Measurements from ENCODE around the gene ATN1. TPM values are rescaled to one million over a fixed set of nuclear protein-coding genes. Genes with fewer than 3 reads are reported as not detected.
A peak's percentile ranks its signal among the peaks of the same experiment; 100 is the strongest.
"Not testable (repeated sequence)": the region's sequence is repeated elsewhere in the genome, so short reads cannot be mapped to it uniquely, and the experiment has no call there.

Gene ATN1
- total RNA-seq, 1 donor from 2014 or later = 11.3 TPM

DNA sequence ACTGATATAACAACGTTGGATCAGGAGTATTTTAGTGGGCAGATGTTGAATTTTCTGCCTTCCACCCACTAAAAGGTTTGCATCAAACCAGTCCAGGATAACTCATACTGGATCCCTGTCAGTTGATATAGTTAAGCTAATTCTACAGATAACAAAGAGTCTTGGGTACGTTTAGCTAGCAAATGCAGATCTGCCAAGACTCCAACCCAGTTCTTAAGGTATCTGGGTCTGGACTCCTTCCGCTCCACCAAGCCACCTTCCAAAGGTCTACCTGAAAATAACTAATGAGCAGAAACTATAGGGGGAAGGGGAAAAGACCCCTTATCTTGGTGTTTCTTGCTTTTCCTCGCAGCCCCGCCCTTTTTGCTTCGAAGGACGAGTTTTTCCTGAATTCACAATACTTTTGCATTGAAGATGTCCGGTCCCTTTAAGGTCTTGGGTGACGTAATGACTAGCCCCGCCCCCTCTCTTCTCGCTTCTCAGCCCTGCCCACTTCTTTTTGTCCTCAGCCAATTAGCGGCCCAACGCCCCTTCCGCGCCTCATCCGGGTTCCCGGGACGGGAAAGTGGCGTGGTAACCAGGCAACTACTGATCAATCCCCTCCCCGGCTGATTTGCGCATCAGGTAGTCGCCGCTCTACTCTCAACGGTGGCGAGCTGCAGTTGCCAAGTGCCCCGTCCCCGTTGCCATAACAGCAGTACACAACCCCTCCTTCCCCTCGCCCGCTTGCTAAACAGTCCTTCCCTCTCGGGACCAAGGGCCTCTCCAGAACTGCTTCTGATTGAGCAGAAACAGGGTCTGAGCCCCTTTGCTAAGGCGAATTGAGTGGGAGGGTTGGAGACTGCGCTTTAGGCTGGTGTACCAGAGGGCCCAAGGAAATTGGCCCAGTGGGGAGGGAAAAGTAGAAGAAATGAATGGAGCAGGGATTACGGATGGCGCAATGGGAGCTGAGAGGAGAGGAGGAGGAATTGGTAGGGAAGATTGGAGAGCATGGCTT, 23.2 kb upstream of the ATN1 start, which contains the start of gene LRRC23:
LRRC23 (plus strand) TSS at position 543 of the 997 bp plus-strand sequence. CDS start 812 bp downstream, outside the sequence.
- peak; percentile 95 for DNase-seq (ENCODE audit: low read depth)

DNA sequence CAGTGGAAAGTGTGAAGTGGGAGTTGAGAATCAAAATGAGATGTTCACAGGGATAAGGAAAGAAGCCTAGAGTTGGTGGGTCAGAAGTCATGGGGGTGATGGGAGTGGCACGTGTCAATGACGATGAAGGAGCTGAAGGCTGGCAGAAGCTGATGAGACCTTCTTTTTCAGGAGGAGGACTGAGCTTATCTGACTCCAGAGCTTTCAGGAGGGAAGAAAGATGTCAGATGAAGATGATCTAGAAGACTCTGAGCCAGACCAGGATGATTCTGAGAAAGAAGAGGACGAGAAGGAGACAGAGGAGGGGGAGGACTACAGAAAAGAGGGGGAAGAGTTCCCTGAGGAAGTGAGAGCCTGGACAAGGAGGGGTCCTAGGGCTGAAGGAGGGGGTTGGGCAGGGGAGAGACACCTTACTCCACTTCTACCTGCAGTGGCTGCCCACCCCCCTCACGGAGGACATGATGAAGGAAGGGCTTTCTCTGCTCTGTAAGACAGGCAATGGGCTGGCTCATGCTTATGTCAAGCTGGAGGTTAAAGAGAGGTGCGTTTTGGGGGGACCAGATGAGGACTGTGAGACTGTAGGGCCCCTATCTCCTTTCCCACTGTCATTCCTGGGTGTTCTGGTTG, 22.2 kb upstream of the ATN1 start:
- no peak for DNase-seq (ENCODE audit: low read depth)

DNA sequence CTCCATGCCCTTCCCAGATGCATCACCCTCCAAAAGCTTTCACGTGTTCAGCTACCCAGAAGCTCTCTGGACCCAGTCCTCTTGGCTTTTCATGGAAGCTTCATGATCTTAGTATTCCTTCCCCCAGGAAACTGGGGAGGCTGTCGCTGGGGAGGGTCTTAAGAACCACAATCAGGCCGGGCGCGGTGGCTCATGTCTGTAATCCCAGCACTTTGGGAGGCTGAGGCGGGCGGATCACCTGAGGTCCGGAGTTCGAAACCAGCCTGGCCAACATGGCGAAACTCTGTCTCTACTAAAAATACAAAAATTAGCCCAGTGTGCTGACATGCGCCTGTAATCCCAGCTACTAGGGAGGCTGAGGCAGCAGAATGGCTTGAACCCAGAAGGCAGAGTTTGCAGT, 19.6 kb upstream of the ATN1 start:
- not testable (repeated sequence) for DNase-seq (ENCODE audit: low read depth)

DNA sequence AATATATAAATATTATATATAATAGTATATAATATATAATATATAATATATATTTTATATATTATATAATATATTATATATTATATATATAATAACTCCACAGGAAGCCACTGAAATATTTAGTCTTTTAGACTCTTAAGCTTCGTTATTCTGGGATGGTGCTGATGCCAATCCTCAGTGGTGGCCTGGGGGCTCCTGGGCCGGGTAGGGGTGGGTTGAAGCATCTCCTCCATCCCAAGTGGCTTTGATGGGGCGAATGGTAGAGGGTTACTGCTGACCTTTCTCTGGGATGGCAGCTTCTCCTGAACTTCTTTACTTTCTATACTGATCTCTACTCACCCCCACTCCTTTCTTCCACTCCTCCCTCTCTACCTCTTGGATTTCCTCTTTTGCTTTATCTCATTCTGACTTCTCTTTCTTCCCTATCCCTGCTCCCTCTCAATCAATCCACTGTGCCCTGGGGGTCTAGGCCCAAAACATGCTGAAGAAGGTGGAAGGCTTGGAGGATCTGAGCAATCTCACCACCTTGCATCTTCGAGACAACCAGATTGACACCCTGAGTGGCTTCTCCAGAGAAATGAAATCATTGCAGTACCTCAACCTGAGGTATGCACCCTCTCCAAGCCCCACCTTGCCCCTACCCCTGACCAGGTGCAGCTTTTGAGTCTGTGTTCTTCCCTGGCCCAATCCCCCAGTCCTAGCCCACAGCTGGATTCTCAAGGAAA, 18.2 kb upstream of the ATN1 start:
- no peak for DNase-seq (ENCODE audit: low read depth)

DNA sequence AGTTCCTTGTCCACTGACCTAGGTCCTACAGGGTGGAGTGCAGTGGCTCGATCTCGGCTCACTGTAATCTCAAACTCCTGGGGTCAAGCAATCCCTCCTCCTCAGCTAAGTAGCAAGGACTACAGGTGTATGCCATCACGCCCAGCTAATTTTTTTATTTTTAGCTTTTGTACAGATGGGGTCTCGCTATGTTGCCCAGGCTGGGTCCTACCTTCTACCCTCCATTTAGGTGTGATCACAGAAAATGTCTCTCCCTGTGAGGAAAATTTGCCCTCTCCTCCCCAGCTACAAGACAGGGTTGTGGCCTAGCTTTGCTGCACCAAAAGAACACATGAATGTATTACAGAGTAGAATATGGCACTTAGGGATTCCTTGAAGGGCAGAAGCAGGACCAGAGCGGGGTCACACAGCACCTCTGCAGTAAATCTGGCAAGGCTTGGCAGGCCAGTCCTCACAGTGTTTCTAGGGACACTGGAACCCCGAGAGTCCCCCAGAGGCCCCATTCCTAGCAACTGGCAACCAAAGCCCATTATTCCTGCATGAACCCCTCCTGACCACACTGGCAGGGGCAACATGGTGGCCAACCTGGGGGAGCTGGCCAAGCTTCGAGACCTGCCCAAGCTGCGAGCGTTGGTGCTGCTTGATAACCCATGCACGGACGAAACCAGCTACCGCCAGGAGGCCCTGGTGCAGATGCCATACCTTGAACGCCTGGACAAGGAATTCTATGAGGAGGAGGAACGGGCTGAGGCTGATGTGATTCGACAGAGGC, 15.4 kb upstream of the ATN1 start:
- no peak for DNase-seq (ENCODE audit: low read depth)

DNA sequence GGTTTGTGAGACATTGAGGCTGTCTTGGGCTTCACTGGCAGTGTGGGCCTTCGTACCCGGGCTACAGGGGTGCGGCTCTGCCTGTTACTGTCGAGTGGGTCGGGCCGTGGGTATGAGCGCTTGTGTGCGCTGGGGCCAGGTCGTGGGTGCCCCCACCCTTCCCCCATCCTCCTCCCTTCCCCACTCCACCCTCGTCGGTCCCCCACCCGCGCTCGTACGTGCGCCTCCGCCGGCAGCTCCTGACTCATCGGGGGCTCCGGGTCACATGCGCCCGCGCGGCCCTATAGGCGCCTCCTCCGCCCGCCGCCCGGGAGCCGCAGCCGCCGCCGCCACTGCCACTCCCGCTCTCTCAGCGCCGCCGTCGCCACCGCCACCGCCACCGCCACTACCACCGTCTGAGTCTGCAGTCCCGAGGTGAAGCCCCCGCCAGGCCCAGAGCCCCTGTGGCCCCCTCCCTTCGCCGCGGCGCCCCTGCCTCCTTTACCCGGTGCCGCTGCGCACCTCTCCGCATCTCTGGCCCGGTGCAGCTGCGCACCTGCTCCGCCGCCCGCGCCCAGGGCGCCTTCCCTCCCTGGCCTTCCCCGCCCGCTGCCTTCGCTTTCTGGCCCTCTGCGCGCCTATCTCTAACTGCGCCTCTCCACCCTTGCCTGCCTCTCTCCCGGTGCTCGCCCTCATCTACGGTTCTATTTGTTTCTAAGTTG, 13.4 kb upstream of the ATN1 start, which contains the start of gene ENO2:
ENO2 (plus strand) TSS at position 335 of the 701 bp plus-strand sequence. CDS start 1,253 bp downstream, outside the sequence.
- peak; percentile 66 for DNase-seq (ENCODE audit: low read depth)

DNA sequence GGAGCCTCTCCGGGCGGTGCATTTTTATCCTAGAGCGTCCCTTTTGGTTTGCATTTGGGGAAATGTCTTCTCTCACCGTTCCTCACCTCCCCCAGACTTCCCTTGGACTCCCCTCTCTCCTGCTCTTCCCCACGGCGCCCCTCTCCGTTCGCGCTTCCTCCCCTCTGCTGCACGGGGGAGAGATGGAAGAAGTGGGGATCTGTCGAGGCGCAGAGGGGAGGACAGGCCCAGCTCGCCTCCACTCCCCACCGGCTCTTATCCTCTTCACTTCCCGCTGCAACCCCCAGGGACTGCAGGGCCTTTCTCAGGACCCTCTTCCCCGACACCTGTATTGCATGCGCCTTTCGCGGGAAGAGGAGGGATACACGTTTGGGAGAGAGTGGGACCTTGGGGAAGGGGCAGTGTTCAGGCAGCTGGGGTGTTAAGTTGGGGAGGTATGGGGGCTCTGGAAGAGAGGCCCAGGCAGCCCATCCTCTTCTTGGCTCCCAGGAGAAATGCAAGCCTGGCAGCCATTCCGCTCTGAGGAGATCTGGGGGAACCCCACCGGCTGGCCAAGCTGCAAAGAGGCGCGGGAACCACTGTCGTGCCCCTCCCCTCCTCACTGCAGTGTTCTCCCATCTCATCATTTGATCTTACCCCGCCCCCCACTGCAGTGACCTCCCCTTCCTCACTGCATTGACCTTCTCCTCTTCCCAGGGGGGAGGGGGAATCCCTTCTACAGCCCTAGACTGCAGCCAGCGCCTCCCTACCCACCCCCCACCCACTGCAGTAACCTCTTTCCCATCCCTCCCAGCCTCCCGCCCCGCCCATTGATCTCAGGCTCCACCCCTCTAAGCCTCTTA, 12.6 kb upstream of the ATN1 start:
- no peak for DNase-seq (ENCODE audit: low read depth)

DNA sequence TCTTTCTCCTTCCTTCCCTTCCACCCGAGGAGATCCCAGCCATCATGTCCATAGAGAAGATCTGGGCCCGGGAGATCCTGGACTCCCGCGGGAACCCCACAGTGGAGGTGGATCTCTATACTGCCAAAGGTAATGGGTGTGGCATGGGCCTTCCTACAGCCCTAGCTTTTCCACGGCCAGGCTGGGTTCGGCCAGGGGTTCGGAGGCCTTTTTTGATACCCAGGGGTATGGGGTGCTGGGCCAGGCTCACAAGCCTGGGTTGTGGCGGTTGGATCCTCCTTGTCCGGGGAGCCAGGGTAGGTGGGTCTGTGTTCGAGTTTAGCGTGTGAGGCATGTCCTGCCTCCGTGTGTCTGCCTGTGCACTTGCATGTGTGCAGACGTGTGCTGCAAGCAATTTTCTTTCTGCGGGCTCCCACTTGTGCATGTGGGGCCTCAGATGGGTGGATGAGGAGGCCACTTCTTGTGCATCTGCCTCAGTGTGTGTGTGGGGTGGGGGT, 11.9 kb upstream of the ATN1 start:
- DNase-seq (ENCODE audit: low read depth) = no peak

DNA sequence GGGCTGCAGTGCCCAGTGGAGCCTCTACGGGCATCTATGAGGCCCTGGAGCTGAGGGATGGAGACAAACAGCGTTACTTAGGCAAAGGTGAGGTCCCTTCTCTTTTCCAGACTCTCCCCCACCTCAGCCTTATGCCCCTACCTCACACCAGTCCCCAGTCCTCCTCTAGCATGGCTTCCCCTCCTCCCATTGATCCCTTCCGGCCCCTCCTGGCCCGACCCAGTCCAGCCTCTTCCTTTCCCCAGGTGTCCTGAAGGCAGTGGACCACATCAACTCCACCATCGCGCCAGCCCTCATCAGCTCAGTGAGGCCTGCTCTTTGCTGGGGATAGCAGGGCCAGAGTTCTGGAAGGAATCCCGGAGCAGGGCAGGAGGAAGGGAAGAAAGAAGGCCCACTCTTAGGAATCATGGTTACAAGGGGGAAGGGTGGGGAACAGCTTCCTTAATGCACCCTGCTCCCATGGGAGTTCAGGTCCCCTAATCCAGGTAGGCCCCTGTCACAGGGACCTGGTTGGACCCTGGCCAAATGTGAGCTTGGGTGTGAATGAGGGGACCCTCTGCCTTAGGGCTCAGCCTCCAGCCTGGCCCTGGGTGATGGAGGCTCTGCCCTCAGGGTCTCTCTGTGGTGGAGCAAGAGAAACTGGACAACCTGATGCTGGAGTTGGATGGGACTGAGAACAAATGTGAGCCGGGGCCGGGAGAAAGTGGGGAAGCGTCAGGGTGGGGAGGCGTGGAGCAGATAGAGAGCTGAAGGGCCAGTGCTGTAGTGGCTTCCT, 11.1 kb upstream of the ATN1 start:
- no peak for DNase-seq (ENCODE audit: low read depth)

DNA sequence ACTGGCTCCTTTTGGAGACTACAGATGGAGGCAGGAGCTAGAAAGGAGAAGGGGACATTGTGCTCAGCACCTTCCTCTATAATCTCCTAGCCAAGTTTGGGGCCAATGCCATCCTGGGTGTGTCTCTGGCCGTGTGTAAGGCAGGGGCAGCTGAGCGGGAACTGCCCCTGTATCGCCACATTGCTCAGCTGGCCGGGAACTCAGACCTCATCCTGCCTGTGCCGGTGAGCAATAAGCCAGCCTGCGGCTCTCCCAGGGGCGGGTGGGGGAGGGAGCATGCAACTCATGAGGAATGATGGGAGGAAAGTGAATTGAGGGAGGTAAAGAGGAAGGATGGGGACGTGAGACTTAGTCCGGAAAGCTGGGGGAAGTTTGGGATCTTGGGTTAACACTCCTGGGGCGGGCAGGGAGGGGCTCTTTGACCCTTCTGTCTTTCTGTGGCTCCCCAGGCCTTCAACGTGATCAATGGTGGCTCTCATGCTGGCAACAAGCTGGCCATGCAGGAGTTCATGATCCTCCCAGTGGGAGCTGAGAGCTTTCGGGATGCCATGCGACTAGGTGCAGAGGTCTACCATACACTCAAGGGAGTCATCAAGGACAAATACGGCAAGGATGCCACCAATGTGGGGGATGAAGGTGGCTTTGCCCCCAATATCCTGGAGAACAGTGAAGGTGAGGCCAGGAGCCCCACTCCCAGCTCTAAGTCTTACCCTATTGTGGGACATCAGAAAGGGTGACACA, 10.1 kb upstream of the ATN1 start:
- peak; percentile 42 for DNase-seq (ENCODE audit: low read depth)

DNA sequence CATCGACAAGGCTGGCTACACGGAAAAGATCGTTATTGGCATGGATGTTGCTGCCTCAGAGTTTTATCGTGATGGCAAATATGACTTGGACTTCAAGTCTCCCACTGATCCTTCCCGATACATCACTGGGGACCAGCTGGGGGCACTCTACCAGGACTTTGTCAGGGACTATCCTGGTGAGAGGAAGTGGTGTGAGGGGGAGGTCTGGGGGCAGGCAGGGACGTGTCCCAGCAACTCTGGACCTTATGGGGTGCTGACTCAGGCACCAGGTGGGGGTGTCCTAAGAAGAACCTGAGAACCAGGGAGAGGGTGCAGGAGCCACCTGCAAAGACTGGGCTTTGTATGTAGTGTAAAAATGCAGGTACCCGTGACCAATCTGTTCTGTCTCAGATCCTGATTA, 8.2 kb upstream of the ATN1 start:
- DNase-seq (ENCODE audit: low read depth) = no peak

DNA sequence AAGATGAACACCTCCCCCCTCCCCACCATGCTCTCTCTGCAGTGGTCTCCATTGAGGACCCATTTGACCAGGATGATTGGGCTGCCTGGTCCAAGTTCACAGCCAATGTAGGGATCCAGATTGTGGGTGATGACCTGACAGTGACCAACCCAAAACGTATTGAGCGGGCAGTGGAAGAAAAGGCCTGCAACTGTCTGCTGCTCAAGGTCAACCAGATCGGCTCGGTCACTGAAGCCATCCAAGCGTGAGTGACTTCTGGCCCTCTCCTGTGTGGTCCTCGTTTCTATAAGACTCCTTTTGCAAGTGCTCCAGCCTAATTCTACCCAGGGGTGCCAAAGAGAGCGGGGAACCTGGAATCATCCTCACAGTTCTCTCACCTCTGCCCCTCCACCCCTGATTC, 6.2 kb upstream of the ATN1 start:
- DNase-seq (ENCODE audit: low read depth) = no peak

DNA sequence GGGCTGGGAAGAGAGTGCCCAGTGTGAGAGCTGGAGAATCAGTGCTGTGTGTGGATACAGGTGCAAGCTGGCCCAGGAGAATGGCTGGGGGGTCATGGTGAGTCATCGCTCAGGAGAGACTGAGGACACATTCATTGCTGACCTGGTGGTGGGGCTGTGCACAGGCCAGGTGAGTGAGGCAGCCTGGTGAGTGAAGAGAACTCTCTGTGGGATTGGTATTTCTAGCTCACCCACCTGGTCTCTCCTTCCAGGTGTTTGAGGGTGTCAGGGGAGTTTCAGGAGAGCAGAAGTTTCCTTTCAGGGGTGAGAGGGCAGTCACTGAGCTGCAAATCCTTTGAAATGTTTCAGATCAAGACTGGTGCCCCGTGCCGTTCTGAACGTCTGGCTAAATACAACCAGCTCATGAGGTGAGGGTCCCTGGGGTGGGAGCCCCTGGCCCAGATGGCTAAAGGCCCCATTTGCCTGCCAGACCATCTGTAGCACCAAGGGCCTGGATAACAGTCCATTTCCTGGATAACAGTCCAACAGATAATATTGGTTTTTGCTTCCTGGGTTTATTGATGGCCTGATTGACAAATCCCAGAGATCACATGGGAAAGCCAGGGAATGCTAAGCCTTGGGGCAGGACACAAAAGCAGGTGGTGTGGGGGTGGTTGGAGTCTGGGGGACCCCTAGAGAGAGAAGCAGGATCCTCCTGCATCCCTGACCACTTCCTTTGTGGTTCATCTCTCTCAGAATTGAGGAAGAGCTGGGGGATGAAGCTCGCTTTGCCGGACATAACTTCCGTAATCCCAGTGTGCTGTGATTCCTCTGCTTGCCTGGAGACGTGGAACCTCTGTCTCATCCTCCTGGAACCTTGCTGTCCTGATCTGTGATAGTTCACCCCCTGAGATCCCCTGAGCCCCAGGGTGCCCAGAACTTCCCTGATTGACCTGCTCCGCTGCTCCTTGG, 5.5 kb upstream of the ATN1 start:
- DNase-seq (ENCODE audit: low read depth) = no peak

DNA sequence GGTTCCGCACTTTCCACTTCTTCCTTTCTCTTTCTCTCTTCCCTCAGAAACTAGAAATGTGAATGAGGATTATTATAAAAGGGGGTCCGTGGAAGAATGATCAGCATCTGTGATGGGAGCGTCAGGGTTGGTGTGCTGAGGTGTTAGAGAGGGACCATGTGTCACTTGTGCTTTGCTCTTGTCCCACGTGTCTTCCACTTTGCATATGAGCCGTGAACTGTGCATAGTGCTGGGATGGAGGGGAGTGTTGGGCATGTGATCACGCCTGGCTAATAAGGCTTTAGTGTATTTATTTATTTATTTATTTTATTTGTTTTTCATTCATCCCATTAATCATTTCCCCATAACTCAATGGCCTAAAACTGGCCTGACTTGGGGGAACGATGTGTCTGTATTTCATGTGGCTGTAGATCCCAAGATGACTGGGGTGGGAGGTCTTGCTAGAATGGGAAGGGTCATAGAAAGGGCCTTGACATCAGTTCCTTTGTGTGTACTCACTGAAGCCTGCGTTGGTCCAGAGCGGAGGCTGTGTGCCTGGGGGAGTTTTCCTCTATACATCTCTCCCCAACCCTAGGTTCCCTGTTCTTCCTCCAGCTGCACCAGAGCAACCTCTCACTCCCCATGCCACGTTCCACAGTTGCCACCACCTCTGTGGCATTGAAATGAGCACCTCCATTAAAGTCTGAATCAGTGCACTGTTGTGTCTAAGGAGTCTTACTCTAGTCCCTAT, 4.6 kb upstream of the ATN1 start:
- no peak for DNase-seq (ENCODE audit: low read depth)

DNA sequence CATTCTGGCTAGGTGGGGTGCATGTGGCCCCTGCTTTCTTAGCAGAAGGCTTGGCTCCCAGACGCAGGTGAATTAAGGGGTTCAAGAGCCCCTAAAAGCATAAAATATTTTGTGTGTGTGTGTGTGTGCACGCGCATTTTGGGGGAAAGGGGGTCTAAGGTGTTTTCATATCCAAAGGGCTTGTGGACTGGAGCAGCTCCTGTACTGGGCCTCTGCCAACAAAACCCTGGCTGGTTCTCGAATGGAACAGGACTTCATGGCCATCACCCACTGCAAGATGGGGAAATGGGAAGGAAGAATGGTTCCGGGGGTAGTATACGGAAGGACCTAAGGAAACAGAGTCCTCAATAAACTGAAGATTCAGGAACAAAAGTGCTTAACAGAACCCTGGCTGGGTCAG, 3.9 kb upstream of the ATN1 start:
- no peak for DNase-seq (ENCODE audit: low read depth)

DNA sequence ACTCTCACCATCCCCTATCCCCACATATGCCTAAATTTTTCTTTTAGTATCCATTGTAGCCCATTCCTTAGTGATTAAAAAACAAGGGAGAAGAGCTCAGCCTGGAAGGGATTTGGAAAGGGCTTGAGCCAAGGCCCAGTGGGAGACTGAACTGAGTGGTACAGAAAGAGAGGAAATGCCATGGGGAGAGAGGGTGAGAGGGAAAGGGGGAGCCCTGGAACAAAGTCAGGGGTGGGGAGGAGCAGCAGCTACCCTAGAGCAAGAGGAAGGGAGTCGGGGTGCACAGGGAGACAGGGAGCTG, 2.6 kb upstream of the ATN1 start:
- no peak for DNase-seq (ENCODE audit: low read depth)

All from myocyte (in vitro differentiated cells).